ENCODE measurements around the gene ROMO1. TPM values are rescaled to one million over a fixed set of nuclear protein-coding genes. Genes with fewer than 3 reads are reported as not detected.

Gene ROMO1
- total and polyA plus RNA-seq, 2 of the 8 experiments (the other 6 are each of a cell fraction or from before 2014, with no cell fraction given) = 164 to 702 TPM

- Histone ChIP-seq H4K91ac (replicated peaks; ENCODE audit: insufficient read length, low read length) (no peak overlapping the region), H3K79me1 (ENCODE audit: low read depth, low read length) (no peaks in the 10 kb centered on the region), H3K79me2 (ENCODE audit: control insufficient read depth in 1 of 2, insufficient read depth in 2 of 2, low read length in 2 of 2) (peaks cover 67 to 79% of the 10 kb centered on the region in 2 experiments), H4K8ac (ENCODE audit: extremely low read depth, insufficient read depth, low read length) (no peak overlapping the region), H3K23me2 (ENCODE audit: low read depth, low read length) (peaks cover 9% of the 10 kb centered on the region), H3K27ac (ENCODE audit: low read depth, low read length) (no peak overlapping the region), H2BK12ac (ENCODE audit: low read depth, low read length) (no peak overlapping the region), H3K4me3 (ENCODE audit: extremely low read depth in 1 of 4, insufficient read depth in 2 of 4, low read depth in 3 of 4, low read length in 4 of 4) (peak overlapping the region in 1 of 4 experiments; percentile 92; a peak in 3 of 8 replicates), H2BK20ac (ENCODE audit: low read length) (no peak overlapping the region), H3K4me2 (ENCODE audit: insufficient read depth in 1 of 2, low read depth in 2 of 2, low read length in 2 of 2) (peak overlapping the region; percentile 31 to 93; a peak in 3 of 4 replicates), H3K23ac (ENCODE audit: insufficient read length) (peak overlapping the region; percentile 89), H3K36me3 (ENCODE audit: control insufficient read depth in 2 of 4, insufficient read depth in 4 of 4, low read length in 3 of 4) (no peaks in the 10 kb centered on the region), H4K20me1 (replicated peaks in 1 of 2; ENCODE audit: control insufficient read depth in 1 of 2, insufficient read depth in 2 of 2, low read length in 2 of 2) (peaks cover 47 to 56% of the 10 kb centered on the region in 2 experiments), H3K4me1 (replicated peaks in 1 of 4; ENCODE audit: control insufficient read depth in 3 of 4, insufficient read depth in 4 of 4, low read length in 3 of 4) (peaks cover 0 to 7% (median 0%) of the 10 kb centered on the region in 4 experiments; a peak in 3 of 7 replicates), H3K56ac (replicated peaks; ENCODE audit: insufficient read length, low read depth, low read length) (no peak overlapping the region), H3K9me3 (ENCODE audit: insufficient read depth in 2 of 2, low read depth in 1 of 2, low read length in 1 of 2) (no peaks in the 10 kb centered on the region), H3K18ac (ENCODE audit: extremely low read depth, low read length) (no peak overlapping the region), H3K14ac (ENCODE audit: insufficient read length) (no peak overlapping the region), H2BK5ac (ENCODE audit: low read depth, low read length) (no peak overlapping the region), H2BK15ac (ENCODE audit: low read length) (no peak overlapping the region), H2BK120ac (replicated peaks; ENCODE audit: low read depth, low read length) (no peak overlapping the region), H3K4ac (replicated peaks; ENCODE audit: insufficient read length, low read depth, low read length) (no peak overlapping the region), H3K9ac (replicated peaks in 1 of 4; ENCODE audit: extremely low read depth in 1 of 4, low read depth in 3 of 4, low read length in 3 of 4) (no peak overlapping the region), H3K27me3 (replicated peaks in 1 of 4; ENCODE audit: control insufficient read depth in 3 of 4, extremely low read depth in 1 of 4, insufficient read depth in 3 of 4, low read length in 3 of 4) (no peaks in the 10 kb centered on the region), H2AK5ac (ENCODE audit: low read depth, low read length) (no peak overlapping the region), H4K5ac (ENCODE audit: insufficient read length, low read depth, low read length) (no peak overlapping the region), H2AFZ (ENCODE audit: low read length) (no peak overlapping the region)
- DNase-seq (ENCODE audit: low read depth in 1 of 2, low spot score in 2 of 2) (no peak), FAIRE-seq (no peak)
- WGBS, 2 experiments (ENCODE audit: extremely low coverage in 1 of 2, insufficient coverage in 1 of 2, insufficient read length in 1 of 2, insufficient replicate concordance in 2 of 2, low coverage in 1 of 2, low lambda C conversion rate in 2 of 2, missing lambda C conversion rate in 1 of 2) = 81% methylated on average over 3 of the region's 3 CpGs; no CpG with 5 or more reads in 1 of the 2 experiments
- ChIA-PET POLR2A (ENCODE audit: partially characterized antibody) (interaction anchor here (1.1 to 4.7 kb wide), 5 partner anchors 18 to 137 kb away, joined by 3 to 36 read pairs (median 5); partner anchors contain the start of genes ERGIC3 and RBM39), CTCF (ENCODE audit: partially characterized antibody) (no interaction called here)
- TF ChIP-seq MAX (IDR thresholded peaks at IDR 0.05) (no peak), CBX5 (IDR thresholded peaks at IDR 0.05; ENCODE audit: low read depth, low read length) (no peak), SIN3A (conservative IDR thresholded peaks at IDR 0.05 in 1 of 2, IDR thresholded peaks at IDR 0.05 in 1 of 2; ENCODE audit: low read depth in 1 of 2, low read length in 2 of 2) (no peak), SRF (IDR thresholded peaks at IDR 0.05; ENCODE audit: low read depth, low read length) (no peak), POLR2AphosphoS5 (IDR thresholded peaks at IDR 0.05; ENCODE audit: low read depth, low read length) (no peak), CEBPB (IDR thresholded peaks at IDR 0.05; ENCODE audit: low read depth, low read length) (no peak), CTCF (IDR thresholded peaks at IDR 0.05; ENCODE audit: control extremely low read depth in 1 of 3, insufficient read depth in 1 of 3, low read depth in 1 of 3, low read length in 3 of 3) (no peak), ATF3 (IDR thresholded peaks at IDR 0.05; ENCODE audit: insufficient read depth, low read depth, low read length) (no peak), TEAD4 (IDR thresholded peaks at IDR 0.05; ENCODE audit: low read depth, low read length) (no peak), EP300 (IDR thresholded peaks at IDR 0.05; ENCODE audit: borderline replicate concordance in 1 of 2, low read depth in 2 of 2, low read length in 2 of 2) (no peak)
Measured at GRCh38 chr20:35661908-35662307, 37.3 kb upstream of the ROMO1 start.
